Astrocyte (in vitro differentiated cells and primary cell): ENCODE measurements around the gene HES1. TPM values are rescaled to one million over a fixed set of nuclear protein-coding genes. Genes with fewer than 3 reads are reported as not detected.
"Not testable (repeated sequence)": the region's sequence is repeated elsewhere in the genome, so short reads cannot be mapped to it uniquely, and the experiment has no call there.

ENCODE experiments used
- DNase-seq: peaks from one replicate; pipeline ENCODE4 v3.0.0-alpha.2; 2010; ENCODE audit warnings: low read depth
- FAIRE-seq: peaks from 2 replicates; lab custom pipeline; 2011; peaks lifted over from hg19 to GRCh38; lab: Jason Lieb, UNC
- H2AFZ ChIP-seq: 2 replicates; pipeline ENCODE4 v1.6.0; 2012; ENCODE audit warnings: low read depth, low read length, inconsistent platforms
- H3K27ac ChIP-seq: 2 replicates; pipeline ENCODE4 v1.5.1; 2011; ENCODE audit warnings: low read depth, low read length, inconsistent platforms
- H3K27me3 ChIP-seq: 2 replicates; pipeline ENCODE4 v1.6.0; 2011; ENCODE audit warnings: low read length, inconsistent platforms; ENCODE audit not compliant: insufficient read depth
- H3K36me3 ChIP-seq: 2 replicates; pipeline ENCODE4 v1.5.1; 2011; ENCODE audit warnings: low read length, inconsistent platforms; ENCODE audit not compliant: insufficient read depth
- H3K4me1 ChIP-seq: 2 replicates; pipeline ENCODE4 v1.5.1; 2011; ENCODE audit warnings: low read length, inconsistent platforms; ENCODE audit not compliant: insufficient read depth
- H3K4me2 ChIP-seq: 2 replicates; pipeline ENCODE4 v1.6.0; 2012; ENCODE audit warnings: low read length, inconsistent platforms
- H3K4me3 ChIP-seq: 2 replicates; pipeline ENCODE4 v1.5.1; 2011; ENCODE audit warnings: low read depth, mild to moderate bottlenecking, low read length, inconsistent platforms; ENCODE audit not compliant: insufficient read depth
- H3K79me2 ChIP-seq: 2 replicates; pipeline ENCODE4 v1.6.0; 2012; ENCODE audit warnings: mild to moderate bottlenecking, low read length, inconsistent platforms; ENCODE audit not compliant: insufficient read depth
- H3K9ac ChIP-seq: 2 replicates; pipeline ENCODE4 v1.6.0; 2012; ENCODE audit warnings: mild to moderate bottlenecking, low read length, inconsistent platforms
- H3K9me3 ChIP-seq: 2 replicates; pipeline ENCODE4 v1.5.1; 2012; ENCODE audit warnings: low read depth, mild to moderate bottlenecking, low read length, inconsistent platforms; ENCODE audit not compliant: insufficient read depth
- H4K20me1 ChIP-seq: 2 replicates; pipeline ENCODE4 v1.6.0; 2012; ENCODE audit warnings: low read length, inconsistent platforms; ENCODE audit not compliant: insufficient read depth
- H3K27ac Mint-ChIP-seq: one replicate; pipeline ENCODE4 v1.8.0; 2021; ENCODE audit warnings: mild to moderate bottlenecking, mixed read lengths; ENCODE audit not compliant: unreplicated experiment
- H3K27me3 Mint-ChIP-seq: one replicate; pipeline ENCODE4 v1.8.0; 2021; ENCODE audit warnings: low read depth, mixed read lengths; ENCODE audit not compliant: unreplicated experiment
- H3K36me3 Mint-ChIP-seq: one replicate; pipeline ENCODE4 v1.8.0; 2021; ENCODE audit warnings: low read depth, mixed read lengths; ENCODE audit not compliant: unreplicated experiment
- H3K4me1 Mint-ChIP-seq: one replicate; pipeline ENCODE4 v1.8.0; 2021; ENCODE audit warnings: low read depth, mixed read lengths; ENCODE audit not compliant: unreplicated experiment
- H3K4me3 Mint-ChIP-seq: one replicate; pipeline ENCODE4 v1.8.0; 2021; ENCODE audit warnings: mild to moderate bottlenecking, moderate library complexity, mixed read lengths; ENCODE audit not compliant: unreplicated experiment
- H3K9me3 Mint-ChIP-seq: one replicate; pipeline ENCODE4 v1.8.0; 2021; ENCODE audit warnings: mild to moderate bottlenecking, mixed read lengths; ENCODE audit not compliant: unreplicated experiment
- EZH2 ChIP-seq: IDR thresholded peaks from 2 replicates; pipeline ENCODE4 v1.6.1; 2012; ENCODE audit warnings: mild to moderate bottlenecking, low read length, inconsistent platforms; ENCODE audit not compliant: insufficient read depth
- total RNA-seq: library from RNA; stranded (reverse); gene quantifications from 2 replicates; pipeline ENCODE4 v1.2.1, GENCODE V29; 2021
- TF ChIP-seq, protein P1 (sequence below): IDR thresholded peaks from 2 replicates; pipeline ENCODE4 v1.5.1; 2011; ENCODE audit warnings: low read depth, mild to moderate bottlenecking, inconsistent platforms, low read length, moderate library complexity; ENCODE audit not compliant: insufficient read depth

Gene HES1
- total RNA-seq, 1 donor from 2014 or later = 46.5 TPM

- Mint-ChIP-seq H3K9me3 (no peaks in the 10 kb centered on the region), H3K36me3 (no peaks in the 10 kb centered on the region), H3K4me3 (peak overlapping the region; percentile 64), H3K27me3 (peaks cover 29% of the 10 kb centered on the region), H3K4me1 (peaks cover 43% of the 10 kb centered on the region), H3K27ac (peak overlapping the region; percentile 98)
- no peaks in the 10 kb centered on the region for H3K79me2 ChIP-seq
- peaks cover 50% of the 10 kb centered on the region for H3K4me1 ChIP-seq
- no peaks in the 10 kb centered on the region for H3K36me3 ChIP-seq
- no peaks in the 10 kb centered on the region for H3K27me3 ChIP-seq
- FAIRE-seq = peak; percentile 76
- no peaks in the 10 kb centered on the region for H3K9me3 ChIP-seq
- H3K9ac ChIP-seq = peak overlapping the region; percentile 73
- H4K20me1 ChIP-seq = no peaks in the 10 kb centered on the region
- TF ChIP-seq, protein P1, sequence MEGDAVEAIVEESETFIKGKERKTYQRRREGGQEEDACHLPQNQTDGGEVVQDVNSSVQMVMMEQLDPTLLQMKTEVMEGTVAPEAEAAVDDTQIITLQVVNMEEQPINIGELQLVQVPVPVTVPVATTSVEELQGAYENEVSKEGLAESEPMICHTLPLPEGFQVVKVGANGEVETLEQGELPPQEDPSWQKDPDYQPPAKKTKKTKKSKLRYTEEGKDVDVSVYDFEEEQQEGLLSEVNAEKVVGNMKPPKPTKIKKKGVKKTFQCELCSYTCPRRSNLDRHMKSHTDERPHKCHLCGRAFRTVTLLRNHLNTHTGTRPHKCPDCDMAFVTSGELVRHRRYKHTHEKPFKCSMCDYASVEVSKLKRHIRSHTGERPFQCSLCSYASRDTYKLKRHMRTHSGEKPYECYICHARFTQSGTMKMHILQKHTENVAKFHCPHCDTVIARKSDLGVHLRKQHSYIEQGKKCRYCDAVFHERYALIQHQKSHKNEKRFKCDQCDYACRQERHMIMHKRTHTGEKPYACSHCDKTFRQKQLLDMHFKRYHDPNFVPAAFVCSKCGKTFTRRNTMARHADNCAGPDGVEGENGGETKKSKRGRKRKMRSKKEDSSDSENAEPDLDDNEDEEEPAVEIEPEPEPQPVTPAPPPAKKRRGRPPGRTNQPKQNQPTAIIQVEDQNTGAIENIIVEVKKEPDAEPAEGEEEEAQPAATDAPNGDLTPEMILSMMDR = no peak
- no peak for TF ChIP-seq EZH2
- peak; percentile 100 for DNase-seq
- peak overlapping the region; percentile 72 for H3K4me2 ChIP-seq
- no peak overlapping the region for H2AFZ ChIP-seq
- no peak overlapping the region for H3K4me3 ChIP-seq
- peak overlapping the region; percentile 74 for H3K27ac ChIP-seq
Observed at GRCh38 chr3:194089357-194090177, 46.4 kb upstream of the HES1 start.

DNA sequence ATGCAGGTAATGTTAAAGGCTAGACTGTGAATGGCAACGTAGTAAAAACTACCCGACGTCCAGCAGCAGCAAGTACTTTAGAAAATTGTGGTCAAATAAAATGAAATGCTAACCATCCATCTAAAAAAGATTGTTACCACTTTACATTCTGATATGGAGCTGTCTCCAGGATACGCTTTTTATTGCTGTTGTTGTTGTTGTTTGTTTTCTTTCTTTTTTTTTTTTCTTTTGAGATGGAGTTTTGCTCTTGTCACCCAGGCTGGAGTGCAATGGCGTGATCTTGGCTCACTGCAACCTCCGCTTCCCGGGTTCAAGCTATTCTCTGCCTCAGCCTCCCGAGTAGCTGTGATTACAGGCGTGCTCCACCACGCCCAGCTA is 45.8 kb upstream of the HES1 start:
- not testable (repeated sequence) for H3K9me3 ChIP-seq, H3K36me3 ChIP-seq, H3K9me3 Mint-ChIP-seq, FAIRE-seq, H3K4me3 Mint-ChIP-seq, H3K79me2 ChIP-seq, H3K4me3 ChIP-seq, H3K27me3 ChIP-seq, H3K36me3 Mint-ChIP-seq, H4K20me1 ChIP-seq, DNase-seq, H2AFZ ChIP-seq
- Histone ChIP-seq H3K4me2 (peak overlapping the region; percentile 72), H3K9ac (peak overlapping the region; percentile 73), H3K4me1 (peaks cover 50% of the 10 kb centered on the region), H3K27ac (peak overlapping the region; percentile 74)
- H3K4me1 Mint-ChIP-seq = peaks cover 45% of the 10 kb centered on the region
- H3K27ac Mint-ChIP-seq = peak overlapping the region; percentile 98
- peaks cover 26% of the 10 kb centered on the region for H3K27me3 Mint-ChIP-seq

DNA sequence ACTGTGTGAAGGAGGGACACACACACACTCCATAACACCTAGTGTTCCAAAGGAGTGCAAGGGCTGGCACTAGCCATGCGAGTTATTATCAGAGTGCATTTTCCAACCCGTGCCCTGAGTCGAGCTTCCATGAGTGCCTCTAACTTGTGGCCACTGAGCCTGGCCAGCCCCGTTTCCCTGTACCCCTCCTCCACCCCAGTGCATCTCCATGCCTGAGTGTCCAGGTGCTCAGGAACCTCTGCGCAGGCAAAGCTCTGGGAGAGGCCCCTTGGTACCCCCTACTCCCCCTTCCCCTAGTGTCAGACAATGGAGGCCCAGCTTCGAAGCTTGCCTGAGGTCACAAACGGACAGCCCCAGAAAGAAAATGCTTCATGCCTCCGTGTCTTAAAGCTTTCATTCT is 45.2 kb upstream of the HES1 start:
- H3K27ac ChIP-seq = no peak overlapping the region

More for the DNA sequence above, 45.2 kb upstream of the HES1 start:
- no peak for FAIRE-seq
- Mint-ChIP-seq H3K27ac (peak overlapping the region; percentile 98), H3K9me3 (no peaks in the 10 kb centered on the region), H3K36me3 (no peaks in the 10 kb centered on the region), H3K4me1 (peaks cover 46% of the 10 kb centered on the region), H3K27me3 (peaks cover 27% of the 10 kb centered on the region), H3K4me3 (no peak overlapping the region)
- no peak for TF ChIP-seq EZH2
- TF ChIP-seq, protein P1 = no peak
- Histone ChIP-seq H3K9me3 (no peaks in the 10 kb centered on the region), H4K20me1 (no peaks in the 10 kb centered on the region), H3K9ac (peak overlapping the region; percentile 19), H3K79me2 (no peaks in the 10 kb centered on the region), H2AFZ (no peak overlapping the region), H3K4me3 (no peak overlapping the region), H3K36me3 (no peaks in the 10 kb centered on the region), H3K27me3 (no peaks in the 10 kb centered on the region), H3K4me2 (peak overlapping the region; percentile 14), H3K4me1 (peaks cover 50% of the 10 kb centered on the region)
- no peak for DNase-seq
